SK-N-MC (cell line): ENCODE data around the gene PEX14.

Source experiments
- EZH2 ChIP-seq: fragments of 200-600 bp; sonication (generic); IDR thresholded peaks from one replicate; pipeline ENCODE4 v1.6.1; 2017; ENCODE audit warnings: antibody characterized with exemption
- POLR2AphosphoS5 ChIP-seq: IDR thresholded peaks from 2 replicates; pipeline ENCODE4 v1.6.1; 2012; ENCODE audit warnings: mild to moderate bottlenecking, low read depth, low read length, borderline replicate concordance

- TF ChIP-seq EZH2, result no peak
- TF ChIP-seq POLR2AphosphoS5, result no peak
These were observed 163.2 kb downstream of the PEX14 start for GRCh38 chr1:10637834-10638558.
